HepG2 (cell line): ENCODE data around the gene PRKG1. TPM values are rescaled to one million over a fixed set of nuclear protein-coding genes. Genes with fewer than 3 reads are reported as not detected.

Source experiments
- ATAC-seq: fragments of 200-7000 bp; cut with Tn5 transposase; 3 replicates; pipeline ENCODE4 v1.9.1; 2020; ENCODE audit warnings: mild to moderate bottlenecking, moderate library complexity
- BruUV-seq: library from RNA; stranded (reverse); fragments of 400-500 nt; replicated peaks from 2 replicates; lab custom pipeline; 2021; lab: Mats Ljungman, UMichigan
- CTCF ChIA-PET: fragments of 300-600 bp; formaldehyde crosslinking; extraction: SDS; loops from one replicate; lab custom pipeline; 2021; ENCODE audit warnings: low total read pairs, inconsistent platforms, low intra/inter-chr PET ratio; lab: Yijun Ruan, JAX
- POLR2A ChIA-PET: fragments of 350-600 bp; sonication (Branson Sonifier 250); formaldehyde crosslinking; loops from one replicate; lab custom pipeline; 2020; ENCODE audit warnings: antibody characterized with exemption, inconsistent platforms; lab: Yijun Ruan, JAX
- DNase-seq: peaks from one replicate; pipeline ENCODE4 v3.0.0-alpha.2; 2015; ENCODE audit warnings: low spot score
- FAIRE-seq: peaks from 3 replicates; lab custom pipeline; 2011; peaks lifted over from hg19 to GRCh38; lab: Jason Lieb, UNC
- H2AFZ ChIP-seq: one replicate; pipeline ENCODE4 v1.6.1; 2011; ENCODE audit warnings: low read length, inconsistent platforms
- H3K27ac ChIP-seq: fragments of 300-600 bp; 3 replicates; pipeline ENCODE4 v1.8.0; 2011; ENCODE audit warnings: mixed run types, mild to moderate bottlenecking, mixed read lengths, low read length, inconsistent platforms; ENCODE audit not compliant: insufficient read depth; ENCODE audit errors: extremely low read length
- H3K27me3 ChIP-seq, 2 experiments: fragments of 200-600 bp in 1 of 2; 2 replicates in 1 of 2; 3 replicates in 1 of 2; pipeline versions ENCODE4 v1.6.0 to v1.8.0; 2011; ENCODE audit warnings: low read length in 2 of 2, mild to moderate bottlenecking in 2 of 2, moderate library complexity in 2 of 2, inconsistent platforms in 1 of 2; ENCODE audit not compliant: insufficient read depth in 2 of 2, control insufficient read depth in 1 of 2
- H3K36me3 ChIP-seq, 2 experiments: fragments of 200-600 bp in 1 of 2; replicated peaks in 1 of 2; 2 replicates in 1 of 2; 3 replicates in 1 of 2; pipeline versions ENCODE4 v1.5.1 to v1.8.0; 2011; ENCODE audit warnings: low read length in 2 of 2, inconsistent platforms in 1 of 2; ENCODE audit not compliant: insufficient read depth in 2 of 2, control insufficient read depth in 1 of 2
- H3K4me1 ChIP-seq: 2 replicates; pipeline ENCODE4 v1.5.1; 2012; ENCODE audit warnings: low read length, inconsistent platforms; ENCODE audit not compliant: insufficient read depth
- H3K4me2 ChIP-seq: 2 replicates; pipeline ENCODE4 v1.6.0; 2011; ENCODE audit warnings: low read depth, low read length, inconsistent platforms
- H3K4me3 ChIP-seq, 3 experiments: fragments of 200-600 bp in 1 of 3; sonication (generic), shearing (Covaris generic) in 1 of 3; replicated peaks in 1 of 3; 2 replicates each; pipeline ENCODE4 v1.5.1; 2011 to 2016; ENCODE audit warnings: low read length in 3 of 3, inconsistent platforms in 2 of 3, low read depth in 2 of 3, mild to moderate bottlenecking in 2 of 3, control low read depth in 1 of 3, mixed read lengths in 1 of 3; ENCODE audit not compliant: insufficient read depth in 1 of 3
- H3K79me2 ChIP-seq: one replicate; pipeline ENCODE4 v1.6.1; 2011; ENCODE audit warnings: low read length, inconsistent platforms; ENCODE audit not compliant: insufficient read depth
- H3K9ac ChIP-seq: 2 replicates; pipeline ENCODE4 v1.6.0; 2011; ENCODE audit warnings: mild to moderate bottlenecking, low read depth, low read length, inconsistent platforms; ENCODE audit not compliant: insufficient read depth
- H3K9me3 ChIP-seq: 2 replicates; pipeline ENCODE4 v1.5.1; 2012; ENCODE audit warnings: mild to moderate bottlenecking, low read length
- H4K20me1 ChIP-seq: 2 replicates; pipeline ENCODE4 v1.6.0; 2011; ENCODE audit warnings: inconsistent platforms, mild to moderate bottlenecking, low read length, moderate library complexity; ENCODE audit not compliant: insufficient read depth
- PHF8 ChIP-seq: sonication (generic); formaldehyde crosslinking; IDR thresholded peaks from 2 replicates; pipeline ENCODE4 v1.5.0; 2020; ENCODE audit warnings: missing genetic modification reagents
- RAD51 ChIP-seq: fragments of 450-650 bp; IDR thresholded peaks from 2 replicates; pipeline ENCODE4 v1.6.1; 2016; ENCODE audit warnings: borderline replicate concordance
- RXRB ChIP-seq: IDR thresholded peaks from 2 replicates; pipeline ENCODE4 v1.6.1; 2016; ENCODE audit warnings: borderline replicate concordance, missing genetic modification reagents, missing compliant biosample characterization
- SRSF4 ChIP-seq: fragments of 200-400 bp; formaldehyde crosslinking; IDR thresholded peaks from one replicate; pipeline ENCODE4 v1.6.1; 2018; ENCODE audit warnings: mild to moderate bottlenecking, low read depth, low read length, moderate library complexity; ENCODE audit not compliant: poor library complexity, severe bottlenecking
- TOPORS ChIP-seq: sonication (generic); formaldehyde crosslinking; IDR thresholded peaks from 2 replicates; pipeline ENCODE4 v1.8.0; 2023; ENCODE audit warnings: mild to moderate bottlenecking, missing genetic modification reagents
- ZNF607 ChIP-seq: sonication (generic); formaldehyde crosslinking; IDR thresholded peaks from 2 replicates; pipeline ENCODE4 v1.5.1; 2020; ENCODE audit warnings: missing genetic modification reagents, mild to moderate bottlenecking, borderline replicate concordance
- WGBS: methylation state at CpG from one replicate; pipeline ENCODE4 v1.1.6; 2017; ENCODE audit warnings: low lambda C conversion rate; 5-methylcytosine and 5-hydroxymethylcytosine counted together
- in situ Hi-C: cut with HindIII; loops from 2 replicates; pipeline ENCODE4 v1.10.0; 2017; ENCODE audit warnings: low pct_unique_long_range_greater_than_20kb; ENCODE audit not compliant: extremely low pct_ligation_motif_present
- intact Hi-C: fragments of 100-400 bp; cut with micrococcal nuclease; formaldehyde crosslinking; loops from one replicate; pipeline ENCODE4 v1.10.0; 2022; ENCODE audit not compliant: unreplicated experiment
- polyA plus RNA-seq, 8 experiments: library from polyadenylated mRNA; depleted of rRNA in 3 of 8; stranded (reverse) in 7 of 8; unstranded in 1 of 8; fragments of >200 nt; fragmentation: Illumina TruSeq in 4 of 8; extraction: Trizol in 4 of 8; gene quantifications; 2 replicates each; pipeline versions ENCODE4 v1.2.1 to v1.2.3, GENCODE V29; 2011 to 2016; ENCODE audit warnings: low read depth in 4 of 8, missing spikeins in 1 of 8, mixed read lengths in 1 of 8; ENCODE audit not compliant: insufficient read depth in 1 of 8
- total RNA-seq, 5 experiments: library from RNA; depleted of rRNA; stranded (reverse); fragments of >200 nt; fragmentation: Illumina TruSeq; extraction: Trizol; gene quantifications; 2 replicates each; pipeline ENCODE4 v1.2.3, GENCODE V29; 2016; ENCODE audit warnings: low read depth in 1 of 5
- TF ChIP-seq, protein P1 (sequence below): IDR thresholded peaks from 2 replicates; pipeline ENCODE4 v1.4.0; 2020; ENCODE audit warnings: mild to moderate bottlenecking, missing genetic modification reagents
- TF ChIP-seq, protein P2 (sequence below): sonication (generic); formaldehyde crosslinking; IDR thresholded peaks from 2 replicates; pipeline ENCODE4 v1.4.0; 2020; ENCODE audit warnings: mild to moderate bottlenecking, low read depth, missing genetic modification reagents

The PRKG1 gene
- total and polyA plus RNA-seq, 2 of the 13 experiments (the other 11 are each of a cell fraction or from before 2014, with no cell fraction given) = 0.01 TPM; not detected in 1

DNA sequence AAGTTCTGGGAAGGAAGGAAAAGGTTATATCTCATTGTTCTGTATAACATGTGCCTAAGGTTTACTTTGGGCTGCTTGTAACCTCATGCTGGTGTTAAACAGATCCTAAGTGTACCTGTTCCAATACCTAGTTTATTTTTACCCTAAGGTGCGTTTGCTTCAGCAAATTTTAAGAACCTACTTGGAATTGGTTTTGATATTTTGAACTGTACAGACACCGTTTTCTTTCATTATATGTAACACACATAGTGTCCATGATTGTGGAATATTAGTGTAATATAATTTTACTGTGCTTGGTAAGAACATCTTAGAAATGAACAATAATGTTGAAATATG lies 954.2 kb downstream of the PRKG1 start:
- FAIRE-seq = no peak
- no peak for ATAC-seq

More for the DNA sequence above, 954.2 kb downstream of the PRKG1 start:
- ChIA-PET CTCF (no interaction called here), POLR2A (no interaction called here)
- TF ChIP-seq SRSF4 = no peak
- TF ChIP-seq, protein P1, sequence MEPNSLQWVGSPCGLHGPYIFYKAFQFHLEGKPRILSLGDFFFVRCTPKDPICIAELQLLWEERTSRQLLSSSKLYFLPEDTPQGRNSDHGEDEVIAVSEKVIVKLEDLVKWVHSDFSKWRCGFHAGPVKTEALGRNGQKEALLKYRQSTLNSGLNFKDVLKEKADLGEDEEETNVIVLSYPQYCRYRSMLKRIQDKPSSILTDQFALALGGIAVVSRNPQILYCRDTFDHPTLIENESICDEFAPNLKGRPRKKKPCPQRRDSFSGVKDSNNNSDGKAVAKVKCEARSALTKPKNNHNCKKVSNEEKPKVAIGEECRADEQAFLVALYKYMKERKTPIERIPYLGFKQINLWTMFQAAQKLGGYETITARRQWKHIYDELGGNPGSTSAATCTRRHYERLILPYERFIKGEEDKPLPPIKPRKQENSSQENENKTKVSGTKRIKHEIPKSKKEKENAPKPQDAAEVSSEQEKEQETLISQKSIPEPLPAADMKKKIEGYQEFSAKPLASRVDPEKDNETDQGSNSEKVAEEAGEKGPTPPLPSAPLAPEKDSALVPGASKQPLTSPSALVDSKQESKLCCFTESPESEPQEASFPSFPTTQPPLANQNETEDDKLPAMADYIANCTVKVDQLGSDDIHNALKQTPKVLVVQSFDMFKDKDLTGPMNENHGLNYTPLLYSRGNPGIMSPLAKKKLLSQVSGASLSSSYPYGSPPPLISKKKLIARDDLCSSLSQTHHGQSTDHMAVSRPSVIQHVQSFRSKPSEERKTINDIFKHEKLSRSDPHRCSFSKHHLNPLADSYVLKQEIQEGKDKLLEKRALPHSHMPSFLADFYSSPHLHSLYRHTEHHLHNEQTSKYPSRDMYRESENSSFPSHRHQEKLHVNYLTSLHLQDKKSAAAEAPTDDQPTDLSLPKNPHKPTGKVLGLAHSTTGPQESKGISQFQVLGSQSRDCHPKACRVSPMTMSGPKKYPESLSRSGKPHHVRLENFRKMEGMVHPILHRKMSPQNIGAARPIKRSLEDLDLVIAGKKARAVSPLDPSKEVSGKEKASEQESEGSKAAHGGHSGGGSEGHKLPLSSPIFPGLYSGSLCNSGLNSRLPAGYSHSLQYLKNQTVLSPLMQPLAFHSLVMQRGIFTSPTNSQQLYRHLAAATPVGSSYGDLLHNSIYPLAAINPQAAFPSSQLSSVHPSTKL (CRISPR knock-in tag) = no peak
- TF ChIP-seq TOPORS = no peak
- TF ChIP-seq, protein P2, sequence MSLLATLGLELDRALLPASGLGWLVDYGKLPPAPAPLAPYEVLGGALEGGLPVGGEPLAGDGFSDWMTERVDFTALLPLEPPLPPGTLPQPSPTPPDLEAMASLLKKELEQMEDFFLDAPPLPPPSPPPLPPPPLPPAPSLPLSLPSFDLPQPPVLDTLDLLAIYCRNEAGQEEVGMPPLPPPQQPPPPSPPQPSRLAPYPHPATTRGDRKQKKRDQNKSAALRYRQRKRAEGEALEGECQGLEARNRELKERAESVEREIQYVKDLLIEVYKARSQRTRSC (CRISPR knock-in tag) = no peak
- TF ChIP-seq RAD51 = no peak
- no peak for TF ChIP-seq RXRB (CRISPR knock-in tag)
- TF ChIP-seq PHF8 = no peak
- no peak for TF ChIP-seq ZNF607 (CRISPR knock-in tag)
- 9% methylated on average over 2 of the region's 2 CpGs for WGBS
- Histone ChIP-seq H3K79me2 (no peaks in the 10 kb centered on the region), H2AFZ (no peak overlapping the region), H3K36me3 (no peaks in the 10 kb centered on the region), H3K9me3 (no peaks in the 10 kb centered on the region), H3K4me3 (no peak overlapping the region), H3K27me3 (no peaks in the 10 kb centered on the region; a peak in 1 of 5 replicates), H3K27ac (no peak overlapping the region), H3K9ac (no peak overlapping the region), H3K4me1 (no peaks in the 10 kb centered on the region), H3K4me2 (no peak overlapping the region), H4K20me1 (no peaks in the 10 kb centered on the region)
- intact Hi-C loops (no loop called here), in situ Hi-C loops (no loop called here)
- BruUV-seq = no TSS peak
- DNase-seq = no peak
